HepG2 (cell line): ENCODE measurements around the gene CIAPIN1. TPM values are rescaled to one million over a fixed set of nuclear protein-coding genes. Genes with fewer than 3 reads are reported as not detected.

Experiments used
- ATAC-seq: fragments of 200-7000 bp; cut with Tn5 transposase; 3 replicates; pipeline ENCODE4 v1.9.1; 2020; ENCODE audit warnings: mild to moderate bottlenecking, moderate library complexity
- BruUV-seq: library from RNA; stranded (reverse); fragments of 400-500 nt; replicated peaks from 2 replicates; lab custom pipeline; 2021; lab: Mats Ljungman, UMichigan
- CTCF ChIA-PET: fragments of 300-600 bp; formaldehyde crosslinking; extraction: SDS; loops from one replicate; lab custom pipeline; 2021; ENCODE audit warnings: low total read pairs, inconsistent platforms, low intra/inter-chr PET ratio; lab: Yijun Ruan, JAX
- POLR2A ChIA-PET: fragments of 350-600 bp; sonication (Branson Sonifier 250); formaldehyde crosslinking; loops from one replicate; lab custom pipeline; 2020; ENCODE audit warnings: antibody characterized with exemption, inconsistent platforms; lab: Yijun Ruan, JAX
- DNase-seq: peaks from one replicate; pipeline ENCODE4 v3.0.0-alpha.2; 2015; ENCODE audit warnings: low spot score
- FAIRE-seq: peaks from 3 replicates; lab custom pipeline; 2011; peaks lifted over from hg19 to GRCh38; lab: Jason Lieb, UNC
- H2AFZ ChIP-seq: one replicate; pipeline ENCODE4 v1.6.1; 2011; ENCODE audit warnings: low read length, inconsistent platforms
- H3K27ac ChIP-seq: fragments of 300-600 bp; 3 replicates; pipeline ENCODE4 v1.8.0; 2011; ENCODE audit warnings: mixed run types, mild to moderate bottlenecking, mixed read lengths, low read length, inconsistent platforms; ENCODE audit not compliant: insufficient read depth; ENCODE audit errors: extremely low read length
- H3K27me3 ChIP-seq, 2 experiments: fragments of 200-600 bp in 1 of 2; 2 replicates in 1 of 2; 3 replicates in 1 of 2; pipeline versions ENCODE4 v1.6.0 to v1.8.0; 2011; ENCODE audit warnings: low read length in 2 of 2, mild to moderate bottlenecking in 2 of 2, moderate library complexity in 2 of 2, inconsistent platforms in 1 of 2; ENCODE audit not compliant: insufficient read depth in 2 of 2, control insufficient read depth in 1 of 2
- H3K36me3 ChIP-seq, 2 experiments: fragments of 200-600 bp in 1 of 2; replicated peaks in 1 of 2; 2 replicates in 1 of 2; 3 replicates in 1 of 2; pipeline versions ENCODE4 v1.5.1 to v1.8.0; 2011; ENCODE audit warnings: low read length in 2 of 2, inconsistent platforms in 1 of 2; ENCODE audit not compliant: insufficient read depth in 2 of 2, control insufficient read depth in 1 of 2
- H3K4me1 ChIP-seq: 2 replicates; pipeline ENCODE4 v1.5.1; 2012; ENCODE audit warnings: low read length, inconsistent platforms; ENCODE audit not compliant: insufficient read depth
- H3K4me2 ChIP-seq: 2 replicates; pipeline ENCODE4 v1.6.0; 2011; ENCODE audit warnings: low read depth, low read length, inconsistent platforms
- H3K4me3 ChIP-seq, 3 experiments: fragments of 200-600 bp in 1 of 3; sonication (generic), shearing (Covaris generic) in 1 of 3; replicated peaks in 1 of 3; 2 replicates each; pipeline ENCODE4 v1.5.1; 2011 to 2016; ENCODE audit warnings: low read length in 3 of 3, inconsistent platforms in 2 of 3, low read depth in 2 of 3, mild to moderate bottlenecking in 2 of 3, control low read depth in 1 of 3, mixed read lengths in 1 of 3; ENCODE audit not compliant: insufficient read depth in 1 of 3
- H3K79me2 ChIP-seq: one replicate; pipeline ENCODE4 v1.6.1; 2011; ENCODE audit warnings: low read length, inconsistent platforms; ENCODE audit not compliant: insufficient read depth
- H3K9ac ChIP-seq: 2 replicates; pipeline ENCODE4 v1.6.0; 2011; ENCODE audit warnings: mild to moderate bottlenecking, low read depth, low read length, inconsistent platforms; ENCODE audit not compliant: insufficient read depth
- H3K9me3 ChIP-seq: 2 replicates; pipeline ENCODE4 v1.5.1; 2012; ENCODE audit warnings: mild to moderate bottlenecking, low read length
- H4K20me1 ChIP-seq: 2 replicates; pipeline ENCODE4 v1.6.0; 2011; ENCODE audit warnings: inconsistent platforms, mild to moderate bottlenecking, low read length, moderate library complexity; ENCODE audit not compliant: insufficient read depth
- ADNP ChIP-seq: sonication (generic); formaldehyde crosslinking; IDR thresholded peaks from 2 replicates; pipeline ENCODE4 v1.4.0; 2020; ENCODE audit warnings: missing genetic modification reagents
- ATM ChIP-seq: fragments of 450-650 bp; IDR thresholded peaks from 2 replicates; pipeline ENCODE4 v1.7.1; 2017; ENCODE audit warnings: mild to moderate bottlenecking, borderline replicate concordance
- CEBPB ChIP-seq: IDR thresholded peaks from 2 replicates; pipeline ENCODE4 v1.6.1; 2011; ENCODE audit warnings: low read depth, low read length, improper control_type of control experiment, borderline replicate concordance
- LCORL ChIP-seq, 2 experiments: fragments of 450-650 bp in 1 of 2; sonication (generic) in 1 of 2; formaldehyde crosslinking in 1 of 2; IDR thresholded peaks; 2 replicates each; pipeline versions ENCODE4 v1.5.0 to v1.6.1; 2017 to 2020; ENCODE audit warnings: antibody characterized with exemption in 1 of 2, missing genetic modification reagents in 1 of 2
- MAFF ChIP-seq: IDR thresholded peaks from 2 replicates; pipeline ENCODE4 v1.6.1; 2011; ENCODE audit warnings: low read depth, low read length, improper control_type of control experiment
- PPARG ChIP-seq: conservative IDR thresholded peaks from 2 replicates; pipeline ENCODE4 v1.6.1; 2016; ENCODE audit warnings: missing biosample characterization, missing genetic modification reagents
- RBAK ChIP-seq: sonication (generic); formaldehyde crosslinking; IDR thresholded peaks from 2 replicates; pipeline ENCODE4 v1.5.1; 2020; ENCODE audit warnings: mild to moderate bottlenecking, missing genetic modification reagents
- TEAD2 ChIP-seq: sonication (generic); formaldehyde crosslinking; IDR thresholded peaks from 2 replicates; pipeline ENCODE4 v1.9.0; 2021; ENCODE audit warnings: missing genetic modification reagents
- TGIF2 ChIP-seq: IDR thresholded peaks from 2 replicates; pipeline ENCODE4 v1.6.1; 2016; ENCODE audit warnings: control low read depth, missing compliant biosample characterization
- TSC22D2 ChIP-seq: sonication (generic); formaldehyde crosslinking; IDR thresholded peaks from 2 replicates; pipeline ENCODE4 v1.5.1; 2020; ENCODE audit warnings: missing genetic modification reagents, mild to moderate bottlenecking, borderline replicate concordance
- ZFP62 ChIP-seq: sonication (generic); formaldehyde crosslinking; IDR thresholded peaks from 2 replicates; pipeline ENCODE4 v1.4.0; 2020; ENCODE audit warnings: missing genetic modification reagents
- ZNF136 ChIP-seq: sonication (generic); formaldehyde crosslinking; IDR thresholded peaks from 2 replicates; pipeline ENCODE4 v1.8.1; 2022; ENCODE audit warnings: low read depth, mild to moderate bottlenecking, moderate library complexity, missing genetic modification reagents
- ZNF430 ChIP-seq: sonication (generic); formaldehyde crosslinking; IDR thresholded peaks from 2 replicates; pipeline ENCODE4 v1.9.0; 2021; ENCODE audit warnings: mild to moderate bottlenecking, missing genetic modification reagents
- ZNF556 ChIP-seq: sonication (generic); formaldehyde crosslinking; IDR thresholded peaks from 2 replicates; pipeline ENCODE4 v1.4.0; 2020; ENCODE audit warnings: mild to moderate bottlenecking, missing genetic modification reagents, borderline replicate concordance
- ZNF761 ChIP-seq: sonication (generic); formaldehyde crosslinking; conservative IDR thresholded peaks from 2 replicates; pipeline ENCODE4 v1.4.0; 2020; ENCODE audit warnings: mild to moderate bottlenecking, missing genetic modification reagents
- ZNF83 ChIP-seq: sonication (generic); formaldehyde crosslinking; IDR thresholded peaks from 2 replicates; pipeline ENCODE4 v1.4.0; 2020; ENCODE audit warnings: missing genetic modification reagents, mild to moderate bottlenecking, borderline replicate concordance
- WGBS: methylation state at CpG from one replicate; pipeline ENCODE4 v1.1.6; 2017; ENCODE audit warnings: low lambda C conversion rate; 5-methylcytosine and 5-hydroxymethylcytosine counted together
- in situ Hi-C: cut with HindIII; loops from 2 replicates; pipeline ENCODE4 v1.10.0; 2017; ENCODE audit warnings: low pct_unique_long_range_greater_than_20kb; ENCODE audit not compliant: extremely low pct_ligation_motif_present
- intact Hi-C: fragments of 100-400 bp; cut with micrococcal nuclease; formaldehyde crosslinking; loops from one replicate; pipeline ENCODE4 v1.10.0; 2022; ENCODE audit not compliant: unreplicated experiment
- polyA plus RNA-seq, 8 experiments: library from polyadenylated mRNA; depleted of rRNA in 3 of 8; stranded (reverse) in 7 of 8; unstranded in 1 of 8; fragments of >200 nt; fragmentation: Illumina TruSeq in 4 of 8; extraction: Trizol in 4 of 8; gene quantifications; 2 replicates each; pipeline versions ENCODE4 v1.2.1 to v1.2.3, GENCODE V29; 2011 to 2016; ENCODE audit warnings: low read depth in 4 of 8, missing spikeins in 1 of 8, mixed read lengths in 1 of 8; ENCODE audit not compliant: insufficient read depth in 1 of 8
- total RNA-seq, 5 experiments: library from RNA; depleted of rRNA; stranded (reverse); fragments of >200 nt; fragmentation: Illumina TruSeq; extraction: Trizol; gene quantifications; 2 replicates each; pipeline ENCODE4 v1.2.3, GENCODE V29; 2016; ENCODE audit warnings: low read depth in 1 of 5
- TF ChIP-seq, protein P1 (sequence below): sonication (generic); formaldehyde crosslinking; IDR thresholded peaks from 2 replicates; pipeline ENCODE4 v1.4.0; 2020; ENCODE audit warnings: missing genetic modification reagents
- TF ChIP-seq, protein P2 (sequence below): sonication (generic); formaldehyde crosslinking; IDR thresholded peaks from 2 replicates; pipeline ENCODE4 v1.4.0; 2020; ENCODE audit warnings: mild to moderate bottlenecking, missing genetic modification reagents

Gene CIAPIN1
- total and polyA plus RNA-seq, 2 of the 13 experiments (the other 11 are each of a cell fraction or from before 2014, with no cell fraction given) = 69.3 to 89.7 TPM

DNA sequence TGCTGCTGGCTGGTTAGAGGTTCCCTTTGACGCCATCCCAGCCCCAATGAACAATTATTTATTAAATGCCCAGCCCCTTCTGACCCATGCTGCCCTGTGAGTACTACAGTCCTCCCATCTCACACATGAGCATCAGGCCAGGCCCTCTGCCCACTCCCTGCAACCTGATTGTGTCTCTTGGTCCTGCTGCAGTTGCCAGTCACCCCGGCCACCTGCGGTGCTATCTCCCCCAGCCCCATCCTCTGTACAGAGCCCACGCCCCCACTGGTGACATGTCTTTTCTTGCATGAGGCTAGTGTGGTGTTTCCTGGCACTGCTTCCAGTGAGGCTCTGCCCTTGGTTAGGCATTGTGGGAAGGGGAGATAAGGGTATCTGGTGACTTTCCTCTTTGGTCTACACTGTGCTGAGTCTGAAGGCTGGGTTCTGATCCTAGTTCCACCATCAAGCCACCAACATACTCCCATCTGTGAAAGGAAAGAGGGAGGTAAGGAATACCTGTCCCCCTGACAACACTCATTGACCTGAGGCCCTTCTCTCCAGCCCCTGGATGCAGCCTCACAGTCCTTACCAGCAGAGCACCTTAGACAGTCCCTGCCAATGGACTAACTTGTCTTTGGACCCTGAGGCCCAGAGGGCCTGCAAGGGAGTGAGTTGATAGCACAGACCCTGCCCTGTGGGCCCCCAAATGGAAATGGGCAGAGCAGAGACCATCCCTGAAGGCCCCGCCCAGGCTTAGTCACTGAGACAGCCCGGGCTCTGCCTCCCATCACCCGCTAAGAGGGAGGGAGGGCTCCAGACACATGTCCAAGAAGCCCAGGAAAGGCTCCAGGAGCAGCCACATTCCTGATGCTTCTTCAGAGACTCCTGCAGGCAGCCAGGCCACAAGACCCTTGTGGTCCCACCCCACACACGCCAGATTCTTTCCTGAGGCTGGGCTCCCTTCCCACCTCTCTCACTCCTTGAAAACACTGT lies 63.6 kb downstream of the CIAPIN1 start:
- DNase-seq (peak; percentile 44), ATAC-seq (peak; percentile 45), FAIRE-seq (peak; percentile 48)
- peak overlapping the region; percentile 3 for H3K27ac ChIP-seq
- WGBS = 61% methylated on average over 8 of the region's 8 CpGs
- intact Hi-C loops = no loop called here
- CTCF ChIA-PET = no interaction called here
- TSS peak; percentile 51 for BruUV-seq
- POLR2A ChIA-PET = interaction anchor here (1.3 to 3.8 kb wide), 5 partner anchors 11 to 80 kb away, joined by 4 to 37 read pairs (median 15); partner anchors contain the start of gene CX3CL1
- H3K4me3 ChIP-seq = no peak overlapping the region
- peaks cover 61% of the 10 kb centered on the region for H3K4me1 ChIP-seq
- peaks cover 3% of the 10 kb centered on the region for H3K79me2 ChIP-seq
- no peaks in the 10 kb centered on the region for H3K27me3 ChIP-seq
- peaks cover 32 to 46% of the 10 kb centered on the region in 2 experiments for H3K36me3 ChIP-seq
- H2AFZ ChIP-seq = no peak overlapping the region
- no peaks in the 10 kb centered on the region for H3K9me3 ChIP-seq
- in situ Hi-C loops = no loop called here
- H3K4me2 ChIP-seq = peak overlapping the region; percentile 43
- no peaks in the 10 kb centered on the region for H4K20me1 ChIP-seq
- H3K9ac ChIP-seq = no peak overlapping the region; the same call in 1 of the 2 replicates
- TF ChIP-seq TSC22D2 (CRISPR knock-in tag) (peak; percentile 39; the same call in 1 of the 2 replicates), ZNF430 (CRISPR knock-in tag) (0 out of 2 replicates have a peak, but pooled peaks have one; percentile 64), ATM (no peak), TEAD2 (CRISPR knock-in tag) (no peak), RBAK (no peak), ZNF761 (CRISPR knock-in tag) (0 out of 2 replicates have a peak, but pooled peaks have one; percentile 71), ADNP (CRISPR knock-in tag) (no peak), PPARG (CRISPR knock-in tag) (0 out of 2 replicates have a peak, but pooled peaks have one; percentile 10), MAFF (no peak), CEBPB (no peak), ZNF136 (CRISPR knock-in tag) (no peak), LCORL (IDR thresholded peaks at IDR 0.05) (no peak), LCORL (CRISPR knock-in tag; IDR thresholded peaks at IDR 0.05) (no peak), ZFP62 (CRISPR knock-in tag) (no peak), ZNF83 (CRISPR knock-in tag) (no peak), ZNF556 (no peak), TGIF2 (CRISPR knock-in tag) (no peak)
- TF ChIP-seq, protein P1, sequence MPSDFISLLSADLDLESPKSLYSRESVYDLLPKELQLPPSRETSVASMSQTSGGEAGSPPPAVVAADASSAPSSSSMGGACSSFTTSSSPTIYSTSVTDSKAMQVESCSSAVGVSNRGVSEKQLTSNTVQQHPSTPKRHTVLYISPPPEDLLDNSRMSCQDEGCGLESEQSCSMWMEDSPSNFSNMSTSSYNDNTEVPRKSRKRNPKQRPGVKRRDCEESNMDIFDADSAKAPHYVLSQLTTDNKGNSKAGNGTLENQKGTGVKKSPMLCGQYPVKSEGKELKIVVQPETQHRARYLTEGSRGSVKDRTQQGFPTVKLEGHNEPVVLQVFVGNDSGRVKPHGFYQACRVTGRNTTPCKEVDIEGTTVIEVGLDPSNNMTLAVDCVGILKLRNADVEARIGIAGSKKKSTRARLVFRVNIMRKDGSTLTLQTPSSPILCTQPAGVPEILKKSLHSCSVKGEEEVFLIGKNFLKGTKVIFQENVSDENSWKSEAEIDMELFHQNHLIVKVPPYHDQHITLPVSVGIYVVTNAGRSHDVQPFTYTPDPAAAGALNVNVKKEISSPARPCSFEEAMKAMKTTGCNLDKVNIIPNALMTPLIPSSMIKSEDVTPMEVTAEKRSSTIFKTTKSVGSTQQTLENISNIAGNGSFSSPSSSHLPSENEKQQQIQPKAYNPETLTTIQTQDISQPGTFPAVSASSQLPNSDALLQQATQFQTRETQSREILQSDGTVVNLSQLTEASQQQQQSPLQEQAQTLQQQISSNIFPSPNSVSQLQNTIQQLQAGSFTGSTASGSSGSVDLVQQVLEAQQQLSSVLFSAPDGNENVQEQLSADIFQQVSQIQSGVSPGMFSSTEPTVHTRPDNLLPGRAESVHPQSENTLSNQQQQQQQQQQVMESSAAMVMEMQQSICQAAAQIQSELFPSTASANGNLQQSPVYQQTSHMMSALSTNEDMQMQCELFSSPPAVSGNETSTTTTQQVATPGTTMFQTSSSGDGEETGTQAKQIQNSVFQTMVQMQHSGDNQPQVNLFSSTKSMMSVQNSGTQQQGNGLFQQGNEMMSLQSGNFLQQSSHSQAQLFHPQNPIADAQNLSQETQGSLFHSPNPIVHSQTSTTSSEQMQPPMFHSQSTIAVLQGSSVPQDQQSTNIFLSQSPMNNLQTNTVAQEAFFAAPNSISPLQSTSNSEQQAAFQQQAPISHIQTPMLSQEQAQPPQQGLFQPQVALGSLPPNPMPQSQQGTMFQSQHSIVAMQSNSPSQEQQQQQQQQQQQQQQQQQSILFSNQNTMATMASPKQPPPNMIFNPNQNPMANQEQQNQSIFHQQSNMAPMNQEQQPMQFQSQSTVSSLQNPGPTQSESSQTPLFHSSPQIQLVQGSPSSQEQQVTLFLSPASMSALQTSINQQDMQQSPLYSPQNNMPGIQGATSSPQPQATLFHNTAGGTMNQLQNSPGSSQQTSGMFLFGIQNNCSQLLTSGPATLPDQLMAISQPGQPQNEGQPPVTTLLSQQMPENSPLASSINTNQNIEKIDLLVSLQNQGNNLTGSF (CRISPR knock-in tag) = no peak
- TF ChIP-seq, protein P2, sequence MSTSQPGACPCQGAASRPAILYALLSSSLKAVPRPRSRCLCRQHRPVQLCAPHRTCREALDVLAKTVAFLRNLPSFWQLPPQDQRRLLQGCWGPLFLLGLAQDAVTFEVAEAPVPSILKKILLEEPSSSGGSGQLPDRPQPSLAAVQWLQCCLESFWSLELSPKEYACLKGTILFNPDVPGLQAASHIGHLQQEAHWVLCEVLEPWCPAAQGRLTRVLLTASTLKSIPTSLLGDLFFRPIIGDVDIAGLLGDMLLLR (CRISPR knock-in tag) = no peak; the same call in 1 of the 2 replicates
